ENCODE results near the gene CLMN.

DNA sequence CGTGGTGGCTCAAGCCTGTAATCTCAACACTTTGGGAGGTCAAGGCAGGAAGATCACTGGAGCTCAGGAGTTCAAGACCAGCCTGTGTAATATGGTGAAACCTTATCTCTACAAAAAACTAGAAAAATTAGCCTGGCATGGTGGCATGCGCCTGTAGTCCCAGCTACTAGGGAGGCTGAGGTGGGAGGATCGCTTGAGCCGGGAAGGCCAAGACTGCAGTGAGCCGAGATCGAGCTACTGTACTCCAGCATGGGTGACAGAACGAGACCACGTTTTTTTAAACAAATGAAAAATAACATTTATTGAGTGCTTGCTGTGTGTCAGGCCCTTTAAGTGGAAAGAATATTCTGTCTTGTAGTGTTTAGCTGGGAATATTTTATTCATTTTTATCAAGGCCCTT is 26.6 kb upstream of the CLMN start:
- TF ChIP-seq CTCF (conservative IDR thresholded peaks at IDR 0.05; ENCODE audit: low read depth, low read length) (no peak), SMC3 (IDR thresholded peaks at IDR 0.05; ENCODE audit: low read depth, low read length) (no peak), POLR2A (IDR thresholded peaks at IDR 0.05; ENCODE audit: low read depth, low read length) (no peak), RFX5 (IDR thresholded peaks at IDR 0.05; ENCODE audit: low read depth, low read length) (no peak)

Measured in IMR-90 (cell line).